ENCODE results near the gene UFSP1. TPM values are rescaled to one million over a fixed set of nuclear protein-coding genes. Genes with fewer than 3 reads are reported as not detected.

UFSP1 gene
- total RNA-seq, 1 donor from 2014 or later: 2.9 TPM

- H3K27ac Mint-ChIP-seq (ENCODE audit: unreplicated experiment): peak overlapping the region; percentile 34
- DNase-seq (ENCODE audit: extremely low spot score, unreplicated experiment): no peak
- H3K27me3 Mint-ChIP-seq (ENCODE audit: unreplicated experiment): no peaks in the 10 kb centered on the region
- peaks cover 31% of the 10 kb centered on the region for H3K4me1 Mint-ChIP-seq (ENCODE audit: unreplicated experiment)
- TF ChIP-seq CTCF (IDR thresholded peaks at IDR 0.05): no peak
- H3K36me3 Mint-ChIP-seq (ENCODE audit: unreplicated experiment): peaks cover 56% of the 10 kb centered on the region
- no peaks in the 10 kb centered on the region for H3K9me3 Mint-ChIP-seq (ENCODE audit: unreplicated experiment)
- H3K4me3 Mint-ChIP-seq (ENCODE audit: unreplicated experiment): no peak overlapping the region
These were observed 2.5 kb downstream of the UFSP1 start for GRCh38 chr7:100886936-100887515.

GRCh38 chr7:100886142-100886935 is 3.2 kb downstream of the UFSP1 start:
- DNase-seq (ENCODE audit: extremely low spot score, unreplicated experiment): no peak
- no peaks in the 10 kb centered on the region for H3K27me3 Mint-ChIP-seq (ENCODE audit: unreplicated experiment)
- H3K27ac Mint-ChIP-seq (ENCODE audit: unreplicated experiment): no peak overlapping the region
- H3K4me1 Mint-ChIP-seq (ENCODE audit: unreplicated experiment): peaks cover 27% of the 10 kb centered on the region
- no peak overlapping the region for H3K4me3 Mint-ChIP-seq (ENCODE audit: unreplicated experiment)
- H3K9me3 Mint-ChIP-seq (ENCODE audit: unreplicated experiment): no peaks in the 10 kb centered on the region
- TF ChIP-seq CTCF (IDR thresholded peaks at IDR 0.05): no peak
- H3K36me3 Mint-ChIP-seq (ENCODE audit: unreplicated experiment): peaks cover 60% of the 10 kb centered on the region

GRCh38 chr7:100885440-100886141 is 3.9 kb downstream of the UFSP1 start:
- Mint-ChIP-seq H3K9me3 (ENCODE audit: unreplicated experiment) (no peaks in the 10 kb centered on the region), H3K36me3 (ENCODE audit: unreplicated experiment) (peaks cover 63% of the 10 kb centered on the region)

GRCh38 chr7:100884736-100885439 is 4.6 kb downstream of the UFSP1 start:
- H3K4me3 Mint-ChIP-seq (ENCODE audit: unreplicated experiment): no peak overlapping the region
- peaks cover 68% of the 10 kb centered on the region for H3K36me3 Mint-ChIP-seq (ENCODE audit: unreplicated experiment)
- peak overlapping the region; percentile 38 for H3K27ac Mint-ChIP-seq (ENCODE audit: unreplicated experiment)
- no peak for DNase-seq (ENCODE audit: extremely low spot score, unreplicated experiment)
- H3K4me1 Mint-ChIP-seq (ENCODE audit: unreplicated experiment): peaks cover 22% of the 10 kb centered on the region
- TF ChIP-seq CTCF (IDR thresholded peaks at IDR 0.05): no peak
- H3K27me3 Mint-ChIP-seq (ENCODE audit: unreplicated experiment): no peaks in the 10 kb centered on the region
- no peaks in the 10 kb centered on the region for H3K9me3 Mint-ChIP-seq (ENCODE audit: unreplicated experiment)

More at GRCh38 chr7:100885440-100886141, 3.9 kb downstream of the UFSP1 start:
- no peaks in the 10 kb centered on the region for H3K27me3 Mint-ChIP-seq (ENCODE audit: unreplicated experiment)
- DNase-seq (ENCODE audit: extremely low spot score, unreplicated experiment): no peak
- H3K4me3 Mint-ChIP-seq (ENCODE audit: unreplicated experiment): no peak overlapping the region
- H3K27ac Mint-ChIP-seq (ENCODE audit: unreplicated experiment): no peak overlapping the region
- peaks cover 25% of the 10 kb centered on the region for H3K4me1 Mint-ChIP-seq (ENCODE audit: unreplicated experiment)
- no peak for TF ChIP-seq CTCF (IDR thresholded peaks at IDR 0.05)

Measured in osteocyte (in vitro differentiated cells).